ENCODE measurements around the gene LIPG. TPM values are rescaled to one million over a fixed set of nuclear protein-coding genes. Genes with fewer than 3 reads are reported as not detected.
"Not testable (repeated sequence)": the region's sequence is repeated elsewhere in the genome, so short reads cannot be mapped to it uniquely, and the experiment has no call there.

LIPG gene
- total RNA-seq, 2 donors from 2014 or later, result 0.51 to 0.93 TPM

GRCh38 chr18:49519101-49519971 is 42.5 kb upstream of the LIPG start:
- Histone ChIP-seq H3K9me3 (no peaks in the 10 kb centered on the region), H3K36me3 (no peaks in the 10 kb centered on the region), H3K27me3 (no peaks in the 10 kb centered on the region), H3K4me1 (no peaks in the 10 kb centered on the region), H3K27ac (no peak overlapping the region), H3K4me3 (no peak overlapping the region)
- no peak for TF ChIP-seq CTCF (IDR thresholded peaks at IDR 0.05)
- DNase-seq (ENCODE audit: low spot score), result peak; percentile 38

- H3K4me1 ChIP-seq, result no peaks in the 10 kb centered on the region
- no peak overlapping the region for H3K4me3 ChIP-seq
- no peak for TF ChIP-seq CTCF (IDR thresholded peaks at IDR 0.05)
- no peak for DNase-seq (ENCODE audit: low spot score)
- no peaks in the 10 kb centered on the region for H3K27me3 ChIP-seq
- no peak overlapping the region for H3K27ac ChIP-seq
- H3K36me3 ChIP-seq, result no peaks in the 10 kb centered on the region
- no peaks in the 10 kb centered on the region for H3K9me3 ChIP-seq
Observed at GRCh38 chr18:49520661-49521145, 41.2 kb upstream of the LIPG start.

GRCh38 chr18:49521216-49521835 is 40.5 kb upstream of the LIPG start:
- peak; percentile 48 for DNase-seq (ENCODE audit: low spot score)
- H3K27ac ChIP-seq, result no peak overlapping the region
- no peak for TF ChIP-seq CTCF (IDR thresholded peaks at IDR 0.05)

GRCh38 chr18:49523580-49524093 is 38.2 kb upstream of the LIPG start:
- not testable (repeated sequence) for H3K27me3 ChIP-seq; H3K27ac ChIP-seq; DNase-seq (ENCODE audit: low spot score); H3K36me3 ChIP-seq; H3K4me1 ChIP-seq; H3K9me3 ChIP-seq; H3K4me3 ChIP-seq

More at GRCh38 chr18:49521216-49521835, 40.5 kb upstream of the LIPG start:
- no peaks in the 10 kb centered on the region for H3K27me3 ChIP-seq
- H3K4me3 ChIP-seq, result no peak overlapping the region
- no peaks in the 10 kb centered on the region for H3K9me3 ChIP-seq
- H3K36me3 ChIP-seq, result no peaks in the 10 kb centered on the region
- H3K4me1 ChIP-seq, result no peaks in the 10 kb centered on the region

- peak; percentile 11 for DNase-seq (ENCODE audit: low spot score)
- no peak overlapping the region for H3K27ac ChIP-seq
Observed at GRCh38 chr18:49524349-49524748, 37.5 kb upstream of the LIPG start.

More at GRCh38 chr18:49524349-49524748, 37.5 kb upstream of the LIPG start:
- Histone ChIP-seq H3K4me1 (no peaks in the 10 kb centered on the region), H3K4me3 (no peak overlapping the region), H3K27me3 (no peaks in the 10 kb centered on the region), H3K9me3 (no peaks in the 10 kb centered on the region), H3K36me3 (no peaks in the 10 kb centered on the region)
- no peak for TF ChIP-seq CTCF (IDR thresholded peaks at IDR 0.05)
